HG03066 (cell line): ENCODE data around the gene LCMT1.
"Not testable (repeated sequence)": the region's sequence is repeated elsewhere in the genome, so short reads cannot be mapped to it uniquely, and the experiment has no call there.

Source experiments
- ATAC-seq: cut with Tn5 transposase; IDR thresholded peaks from one replicate; pipeline ENCODE4 v1.9.1; 2021; ENCODE audit warnings: low read depth; ENCODE audit not compliant: unreplicated experiment

The LCMT1 gene

DNA sequence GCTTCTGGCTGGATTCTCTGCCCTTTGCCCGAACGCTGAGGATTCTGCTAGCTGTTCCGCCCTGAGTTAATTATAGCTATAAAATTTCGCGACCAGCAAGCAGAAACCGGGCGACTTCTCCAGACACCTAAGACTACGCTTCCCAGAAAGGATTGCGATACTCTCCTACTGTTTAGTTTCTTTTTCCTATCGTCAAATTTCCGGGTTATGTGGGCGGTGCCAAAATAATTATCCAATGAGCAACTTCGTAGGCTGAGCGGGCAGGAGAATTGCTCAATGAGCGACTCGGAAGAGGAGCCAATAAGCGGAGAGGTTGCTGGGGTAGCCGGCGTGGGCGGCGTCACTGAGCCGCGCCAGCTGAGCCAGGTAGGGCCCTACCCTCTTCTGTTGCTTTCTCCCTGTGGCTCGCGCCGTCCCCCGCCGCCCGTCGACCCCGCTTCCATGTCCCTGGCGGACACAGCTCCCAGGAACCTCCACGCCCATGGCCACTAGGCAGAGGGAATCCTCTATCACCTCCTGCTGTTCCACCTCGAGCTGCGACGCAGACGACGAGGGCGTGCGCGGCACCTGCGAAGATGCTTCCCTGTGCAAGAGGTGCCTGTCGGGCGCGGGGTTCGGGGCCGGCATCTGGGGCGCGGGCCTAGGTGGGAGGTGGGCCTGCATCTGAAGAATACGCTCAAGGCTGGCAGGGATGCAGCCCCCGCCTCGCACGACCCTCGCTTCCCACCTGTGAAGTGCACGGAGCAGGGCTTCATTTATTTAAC, at the start of gene LCMT1:
LCMT1 (plus strand) TSS at position 340 of the 764 bp plus-strand sequence; CDS start at position 482, 142 bp downstream.
- ATAC-seq: peak; percentile 87

DNA sequence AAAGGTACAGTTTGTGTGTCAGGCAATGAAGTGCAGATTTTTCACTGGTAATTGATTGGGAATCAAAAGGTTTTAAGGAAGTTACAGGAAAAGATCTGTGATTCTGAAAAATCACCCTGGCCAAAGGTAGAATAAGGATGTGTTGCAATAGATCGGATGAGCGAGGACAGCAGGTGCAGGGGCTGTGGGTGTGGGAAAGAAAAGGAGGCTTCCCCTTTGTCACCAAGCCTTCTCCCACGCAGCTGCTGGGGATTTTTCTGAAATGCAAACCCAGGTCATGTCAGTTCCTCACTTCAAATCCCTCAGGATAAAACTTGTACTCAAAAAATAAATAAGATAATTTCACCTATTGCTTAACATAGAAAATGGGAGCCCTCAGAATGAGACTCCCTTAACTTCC, 48.4 kb upstream of the LCMT1 start:
- no peak for ATAC-seq

DNA sequence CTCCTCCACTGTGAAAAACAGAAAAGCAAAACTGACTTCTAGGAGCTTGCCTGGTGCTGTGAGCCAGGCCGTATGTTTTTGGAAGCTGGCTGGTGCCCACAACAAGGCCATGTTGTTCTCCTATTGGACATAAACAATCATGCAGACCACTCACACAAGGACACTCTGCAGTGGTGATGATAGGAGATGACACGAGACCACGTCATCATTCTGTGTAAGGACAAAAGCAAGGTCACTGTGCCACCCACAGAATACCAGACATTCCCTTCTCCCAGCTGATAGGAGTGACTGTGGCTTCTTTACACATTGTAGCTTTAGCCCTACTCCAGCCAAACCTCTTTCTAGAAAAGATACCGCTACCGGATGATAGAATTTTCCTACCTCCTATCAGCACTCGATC, 47.7 kb upstream of the LCMT1 start:
- ATAC-seq: no peak

DNA sequence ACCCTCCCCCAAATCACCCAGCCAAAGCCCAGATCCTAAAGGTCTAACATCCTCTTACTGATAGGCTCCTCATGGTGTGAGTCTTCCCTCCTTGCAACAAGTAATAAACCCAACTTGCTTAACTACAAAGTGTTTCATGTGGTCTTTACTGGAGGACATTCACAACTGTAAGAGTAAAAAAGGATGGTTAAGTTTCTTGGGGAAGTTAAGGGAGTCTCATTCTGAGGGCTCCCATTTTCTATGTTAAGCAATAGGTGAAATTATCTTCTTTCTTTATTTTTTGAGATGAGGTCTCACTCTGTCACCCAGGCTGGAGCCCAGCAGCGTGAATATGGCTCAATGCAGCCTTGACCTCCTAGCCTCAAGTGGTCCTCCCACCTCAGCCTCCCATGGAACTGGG, 47.3 kb upstream of the LCMT1 start:
- ATAC-seq: not testable (repeated sequence)

DNA sequence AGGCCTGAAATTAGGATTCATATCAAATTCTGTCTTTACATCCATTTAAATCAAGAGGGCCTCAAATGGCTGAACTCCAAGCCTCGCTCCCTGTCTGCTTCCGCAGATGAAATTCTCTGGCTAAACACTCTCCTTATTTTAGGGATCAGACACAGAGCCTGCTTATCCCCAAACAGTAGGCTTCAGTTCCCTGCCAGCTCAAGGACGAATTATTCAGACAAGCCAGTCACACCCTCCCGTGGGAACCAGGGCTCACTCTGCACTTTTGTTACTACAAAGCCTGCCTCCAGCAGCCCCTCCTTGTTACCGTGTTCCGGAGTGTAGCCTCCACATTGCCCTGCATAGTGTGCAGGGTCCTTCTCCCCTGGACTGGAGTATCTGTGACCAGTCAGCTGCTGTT, 46.6 kb upstream of the LCMT1 start:
- no peak for ATAC-seq

DNA sequence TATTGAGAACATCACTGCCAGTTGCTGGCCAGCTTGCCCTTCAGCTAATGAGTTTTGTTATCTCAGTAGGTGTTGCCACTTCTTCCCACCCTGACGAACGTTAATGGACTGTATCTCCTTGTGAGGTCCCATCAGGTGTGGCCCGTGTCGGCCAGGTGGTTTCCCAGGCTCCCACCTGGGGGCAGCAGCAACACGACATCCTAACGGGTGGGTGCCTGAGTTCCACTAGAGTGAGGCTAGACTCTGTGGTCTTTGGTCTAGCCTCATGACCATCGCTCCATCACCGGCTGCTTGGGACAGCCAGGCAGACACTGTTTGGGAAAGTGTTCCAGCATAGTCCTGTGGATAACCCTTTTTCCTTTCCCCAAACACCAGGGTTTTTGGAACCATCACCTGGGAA, 45.6 kb upstream of the LCMT1 start:
- no peak for ATAC-seq

DNA sequence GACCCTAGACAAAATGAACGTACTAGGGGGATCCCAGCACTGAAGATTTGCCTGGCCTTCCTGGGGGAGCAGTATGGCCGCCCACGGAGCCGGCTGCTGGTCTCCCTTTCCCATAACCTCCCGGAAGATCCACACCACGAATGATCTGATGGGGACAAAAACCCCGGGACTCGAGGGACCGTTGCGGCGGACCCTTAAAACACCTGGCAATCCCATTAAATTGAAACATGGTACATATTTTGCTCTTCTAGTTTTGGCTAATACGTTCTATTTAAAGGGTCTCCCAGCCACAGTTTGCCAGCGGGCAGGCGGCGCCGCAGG, 45.2 kb upstream of the LCMT1 start:
- ATAC-seq: no peak

DNA sequence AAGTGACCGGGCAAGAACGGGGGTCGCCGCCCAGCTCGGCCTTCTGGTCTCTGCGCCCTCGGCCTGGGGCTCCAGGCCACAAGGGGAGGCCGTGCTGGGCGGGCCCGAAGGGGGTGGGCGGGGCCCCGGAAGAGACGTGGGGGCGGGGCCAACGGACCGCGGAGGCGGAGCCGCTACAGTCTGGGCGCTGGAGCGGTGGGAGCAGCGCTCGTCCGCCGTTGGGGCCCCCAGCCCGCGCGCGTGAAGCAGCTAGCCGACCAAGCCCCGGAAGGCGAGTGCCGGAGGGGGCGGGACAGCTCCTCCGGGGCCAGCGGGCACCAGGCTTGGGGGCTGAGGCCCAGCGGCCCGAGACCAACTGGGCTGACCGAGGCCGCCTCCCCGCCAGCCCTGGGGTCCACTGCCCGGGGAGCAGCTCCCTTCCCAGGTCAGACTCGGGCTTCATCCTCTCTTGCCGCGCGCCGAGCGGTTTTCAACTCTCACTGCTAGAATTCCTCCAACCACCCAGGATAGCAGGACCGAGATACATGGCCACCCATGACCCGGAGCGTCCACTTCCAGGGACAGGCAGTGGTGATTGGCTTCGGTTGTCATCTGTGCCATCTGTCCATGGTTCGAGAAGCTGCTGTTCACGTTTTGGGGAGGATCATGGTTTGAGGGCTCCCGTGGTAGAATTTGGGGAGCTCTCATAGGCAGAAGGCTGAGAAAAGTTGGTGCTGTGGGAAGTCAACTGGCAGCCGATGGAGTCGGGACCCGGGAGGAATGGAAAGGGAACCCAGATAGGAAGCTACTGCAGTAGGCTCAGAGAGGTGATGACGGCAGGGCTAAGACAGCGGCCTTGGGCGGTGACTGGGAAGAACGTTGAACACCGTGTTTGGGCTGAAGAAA, 44.6 kb upstream of the LCMT1 start:
- ATAC-seq: peak; percentile 93

DNA sequence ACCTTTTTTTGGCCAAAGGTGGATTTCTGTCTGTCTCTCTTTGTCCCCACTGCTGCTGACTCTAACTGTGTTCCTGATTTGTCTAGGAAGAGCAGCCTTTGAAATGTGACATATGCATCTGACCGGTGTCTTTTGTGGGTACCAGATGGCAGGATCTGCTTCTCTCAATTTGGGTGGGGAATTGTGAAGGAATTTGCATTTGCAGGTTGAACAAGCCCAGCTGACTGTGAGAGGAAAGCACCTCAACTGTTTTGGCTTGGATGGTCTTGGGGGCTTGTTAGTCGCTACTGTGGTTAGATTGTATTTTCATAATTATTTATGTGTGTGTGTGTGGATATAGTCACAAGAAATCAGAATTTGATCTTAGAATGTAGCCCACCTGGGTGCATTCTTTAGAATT, 37.7 kb upstream of the LCMT1 start:
- no peak for ATAC-seq

DNA sequence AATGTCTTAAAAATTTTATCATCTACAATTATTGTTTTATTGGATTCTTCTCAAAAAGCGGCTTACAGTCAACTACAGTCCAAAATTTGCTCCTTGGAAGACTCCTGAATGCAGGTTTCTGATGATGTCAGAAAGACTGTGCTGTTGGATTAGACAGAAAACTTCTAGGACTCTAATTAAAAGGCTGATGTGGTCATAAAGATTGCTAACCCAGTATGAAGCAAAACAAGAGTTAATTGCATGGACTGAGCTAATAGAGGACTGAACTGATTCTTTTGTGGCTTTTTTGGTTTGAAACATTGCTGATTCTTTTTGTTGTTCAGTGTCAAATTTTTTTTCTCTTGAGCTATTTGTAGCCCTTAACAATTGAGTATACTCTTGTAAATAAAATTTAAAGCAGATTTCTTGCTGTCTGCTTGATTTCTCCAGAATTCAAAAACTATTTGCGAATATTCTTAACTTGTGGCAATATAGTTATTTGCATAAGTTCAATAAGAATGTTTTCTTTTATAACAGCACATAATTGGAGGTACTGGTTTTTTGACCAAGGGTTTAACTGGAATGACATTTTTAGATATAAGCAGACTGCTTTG, 33.1 kb upstream of the LCMT1 start:
- ATAC-seq: no peak

DNA sequence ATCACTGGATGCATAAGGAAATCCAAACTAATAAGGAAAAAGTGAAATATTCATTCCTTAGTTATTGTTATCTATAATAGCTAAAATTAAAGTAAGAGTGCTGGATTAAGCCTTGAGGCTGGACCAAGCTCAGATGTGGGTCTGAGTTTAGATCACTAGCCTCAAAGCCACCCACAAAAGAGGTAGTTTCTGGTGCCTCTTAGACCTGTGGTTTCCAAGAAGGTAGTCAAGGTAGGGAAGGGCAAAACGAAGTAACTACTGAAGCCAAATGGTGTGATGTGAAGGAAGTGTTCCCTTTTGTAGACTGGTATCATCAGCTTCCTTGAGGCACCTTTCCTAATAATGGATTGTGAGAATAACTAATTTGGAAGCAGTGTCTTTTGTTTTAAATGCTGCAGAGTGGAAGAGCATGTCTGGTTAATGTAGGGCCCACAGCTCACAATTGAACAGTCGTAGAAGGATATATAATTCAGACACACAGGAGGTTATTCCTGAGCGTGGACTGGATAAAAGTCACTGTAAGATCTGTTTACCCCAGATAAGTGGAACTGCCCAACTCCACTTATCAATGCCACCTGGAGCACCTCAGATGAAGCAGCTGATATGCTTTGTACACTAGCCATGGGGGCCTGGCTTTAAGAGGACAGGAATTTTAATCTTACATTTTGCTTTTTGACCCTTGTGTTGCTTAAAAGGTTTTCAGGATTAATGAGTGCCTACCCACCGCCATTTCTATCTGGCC, 31.7 kb upstream of the LCMT1 start:
- no peak for ATAC-seq

DNA sequence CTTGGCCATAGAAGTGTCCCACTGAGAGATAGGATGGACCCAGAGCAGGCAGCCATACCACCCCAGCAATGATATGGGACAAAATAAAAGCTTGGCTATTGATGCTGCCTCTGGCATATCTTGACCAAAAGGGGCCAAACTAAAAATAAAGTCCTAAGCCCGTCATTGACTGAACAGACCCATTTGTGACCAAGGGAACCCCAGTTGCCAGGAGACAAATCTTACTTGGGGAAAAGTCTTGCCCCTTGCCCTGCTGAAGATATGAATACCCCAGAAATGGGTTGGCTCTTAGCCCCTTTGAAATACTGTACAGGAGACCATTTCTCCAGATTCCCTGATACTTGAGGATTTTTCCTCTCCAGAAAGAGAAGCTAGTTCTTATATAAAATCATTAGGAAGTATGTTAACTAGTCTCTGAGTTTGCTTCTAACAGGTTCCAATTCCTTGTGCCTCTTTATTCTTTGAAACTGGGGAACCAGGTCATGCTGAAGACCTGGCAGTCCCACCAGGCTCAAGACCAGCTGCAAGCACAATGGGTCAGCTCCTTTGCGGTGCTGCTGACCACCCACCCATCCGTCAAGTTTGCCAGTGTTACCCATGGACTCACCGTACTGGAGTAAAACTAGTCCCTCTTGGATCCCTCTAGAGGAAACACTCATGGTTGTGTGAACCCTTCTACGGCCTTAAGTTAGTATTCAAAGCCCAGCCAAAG, 31.0 kb upstream of the LCMT1 start:
- ATAC-seq: no peak

DNA sequence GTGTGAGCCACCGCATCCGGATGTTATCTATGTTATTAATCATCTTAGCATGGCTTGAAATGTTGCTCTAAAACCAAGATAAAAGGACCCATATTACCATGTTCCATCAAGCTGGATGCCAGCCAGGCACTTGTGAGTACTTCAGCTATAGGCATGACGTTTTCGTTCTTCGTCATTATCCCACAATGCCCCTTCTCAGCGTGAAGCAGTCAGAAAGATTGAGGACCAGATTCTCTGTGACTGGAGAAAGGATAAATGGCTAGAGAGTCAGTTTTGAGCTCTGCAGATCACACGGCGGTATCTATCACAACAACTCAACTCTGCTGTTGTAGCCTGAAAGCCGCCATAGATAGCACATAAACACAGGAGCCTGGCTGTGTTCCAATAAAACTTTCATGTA, 29.8 kb upstream of the LCMT1 start:
- ATAC-seq: no peak

DNA sequence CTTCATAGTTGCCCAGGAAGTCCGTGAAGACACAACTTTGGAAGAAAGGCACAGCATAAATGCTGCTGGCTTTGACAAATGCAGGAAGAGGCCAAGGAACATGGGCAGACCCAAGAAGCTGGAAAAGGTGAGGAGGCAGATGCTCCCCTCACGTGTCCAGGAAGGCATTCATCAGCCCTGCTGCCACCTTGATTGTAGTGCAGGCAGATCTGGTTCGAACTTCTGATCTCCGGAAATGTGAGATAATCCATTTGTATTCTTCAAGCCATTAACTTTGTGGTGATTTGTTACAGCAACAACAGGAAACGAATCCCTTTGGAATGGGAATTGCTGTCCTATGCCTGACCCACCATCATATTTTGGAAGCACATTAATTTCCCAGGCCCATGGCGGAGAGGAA, 28.5 kb upstream of the LCMT1 start:
- no peak for ATAC-seq

DNA sequence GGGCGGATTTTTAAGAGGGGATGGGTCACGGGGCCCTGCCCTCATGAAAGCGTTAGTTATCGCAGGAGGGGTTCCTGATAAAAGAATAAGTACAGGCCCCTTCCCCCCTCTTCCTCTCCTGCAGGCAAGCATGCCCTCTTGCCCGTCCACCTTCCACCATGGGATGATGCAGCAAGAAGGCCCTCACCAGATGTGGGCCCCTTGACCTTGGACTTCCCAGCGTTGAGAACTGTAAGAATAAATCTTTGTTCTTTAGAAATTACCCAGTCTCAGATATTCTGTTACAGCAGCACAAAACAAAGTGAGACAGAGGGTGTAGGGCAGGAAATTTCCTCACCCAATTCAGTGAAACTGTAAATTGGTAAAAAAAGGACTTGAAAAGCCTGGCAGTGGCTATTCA, 27.8 kb upstream of the LCMT1 start:
- ATAC-seq: no peak

DNA sequence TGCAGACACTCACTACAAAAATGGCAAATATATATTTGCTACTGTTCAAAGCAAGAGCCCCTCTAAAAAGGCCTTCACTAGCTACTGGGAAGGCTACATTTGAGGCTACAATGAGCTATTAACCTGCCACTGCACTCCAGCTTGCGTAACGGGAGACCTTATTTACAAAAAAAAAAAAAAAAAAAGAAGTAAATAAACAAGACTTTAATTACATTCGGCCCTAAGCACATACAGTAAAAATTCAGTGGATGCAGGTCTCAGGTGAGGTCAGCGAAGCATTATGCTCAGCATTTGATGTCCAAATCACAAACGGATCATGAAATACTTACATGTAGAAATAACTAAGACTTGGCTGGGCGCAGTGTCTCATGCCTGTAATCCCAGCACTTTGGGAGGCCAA, 26.7 kb upstream of the LCMT1 start:
- no peak for ATAC-seq

DNA sequence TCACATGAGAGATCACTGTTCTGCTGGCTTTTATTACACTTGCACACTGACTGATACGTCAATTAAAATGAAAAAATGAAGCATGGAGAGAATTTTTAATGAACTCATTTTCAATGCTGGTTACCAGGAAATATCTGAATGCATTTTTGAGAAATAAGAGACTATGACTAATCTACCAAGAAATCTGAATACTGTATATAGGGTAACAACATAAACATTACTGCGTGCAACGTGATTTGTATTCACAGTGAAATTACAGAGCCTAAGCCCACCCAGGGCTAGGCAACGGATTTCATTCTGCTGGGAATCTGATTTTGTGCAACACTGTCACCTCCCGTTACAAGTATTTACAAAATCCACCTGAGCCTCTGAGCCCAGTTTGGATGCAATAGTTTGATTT, 23.8 kb upstream of the LCMT1 start:
- no peak for ATAC-seq

DNA sequence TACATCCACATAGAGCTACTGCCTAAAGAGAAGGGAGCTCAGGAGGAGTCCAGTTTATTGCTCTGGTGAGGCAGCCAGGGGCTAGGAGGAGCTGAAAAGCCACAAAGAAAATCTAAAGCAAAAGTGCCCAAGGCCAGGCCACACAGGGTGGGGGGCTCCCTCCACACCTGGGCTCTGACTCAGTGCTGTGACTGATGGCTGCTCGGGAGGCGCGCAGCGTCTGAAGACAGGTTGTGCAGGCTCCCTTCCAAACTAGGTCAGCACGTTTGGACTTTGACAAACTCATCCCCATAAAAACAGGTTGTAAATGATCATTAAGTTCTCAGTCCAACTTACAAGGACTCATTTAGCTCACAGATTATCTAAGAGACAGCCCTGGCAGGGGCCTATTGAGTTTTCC, 22.2 kb upstream of the LCMT1 start:
- ATAC-seq: no peak

DNA sequence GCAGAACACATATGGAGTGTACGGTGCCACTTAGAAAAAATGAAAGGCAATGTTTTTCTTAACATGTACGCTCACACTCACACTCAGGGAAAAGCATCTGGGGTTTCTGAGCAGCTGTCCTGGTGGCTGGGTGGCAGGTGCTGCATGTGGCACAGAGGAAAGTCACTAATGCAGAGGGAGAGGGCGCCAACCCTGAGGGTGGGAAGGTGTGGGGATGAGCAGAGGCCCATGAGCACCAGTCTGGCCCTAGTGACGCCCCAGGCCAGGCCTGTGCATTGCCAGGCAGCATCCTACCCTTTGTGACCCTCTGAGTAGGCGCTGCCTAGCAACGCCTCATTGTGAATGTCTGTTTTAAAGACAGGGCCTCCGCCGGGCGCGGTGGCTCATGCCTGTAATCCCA, 19.1 kb upstream of the LCMT1 start:
- no peak for ATAC-seq
